WTC11 (cell line): Measurements from ENCODE around the gene ARID1A. TPM values are rescaled to one million over a fixed set of nuclear protein-coding genes. Genes with fewer than 3 reads are reported as not detected.

Source experiments
- ATAC-seq: fragments of 200-7000 bp; cut with Tn5 transposase; 2 replicates; pipeline ENCODE4 v1.10.0; 2021; ENCODE audit warnings: mild to moderate bottlenecking, moderate library complexity
- CTCF ChIA-PET: fragments of 300-600 bp; sonication (Branson Sonifier 250); formaldehyde crosslinking; loops from one replicate; lab custom pipeline; 2021; ENCODE audit warnings: antibody characterized with exemption; lab: Charles Lee
- POLR2A ChIA-PET: fragments of 350-600 bp; sonication (Branson Sonifier 250); formaldehyde crosslinking; loops from one replicate; lab custom pipeline; 2021; ENCODE audit warnings: antibody characterized with exemption; lab: Charles Lee
- DNase-seq: peaks from one replicate; pipeline ENCODE4 v3.0.0; 2021; ENCODE audit warnings: low spot score
- H3K27ac Mint-ChIP-seq: 2 replicates; pipeline ENCODE4 v1.8.0; 2021; ENCODE audit warnings: mixed read lengths
- H3K27me3 Mint-ChIP-seq: 2 replicates; pipeline ENCODE4 v1.8.0; 2021; ENCODE audit warnings: low read depth, mild to moderate bottlenecking, moderate library complexity, mixed read lengths
- H3K36me3 Mint-ChIP-seq: 2 replicates; pipeline ENCODE4 v1.8.0; 2021; ENCODE audit warnings: mixed read lengths
- H3K4me1 Mint-ChIP-seq: 2 replicates; pipeline ENCODE4 v1.8.0; 2022; ENCODE audit warnings: mixed read lengths
- H3K4me3 Mint-ChIP-seq: 2 replicates; pipeline ENCODE4 v1.8.0; 2021; ENCODE audit warnings: mild to moderate bottlenecking, moderate library complexity, mixed read lengths
- H3K9me3 Mint-ChIP-seq: 2 replicates; pipeline ENCODE4 v1.8.0; 2021; ENCODE audit warnings: mixed read lengths
- ARID4B ChIP-seq: sonication (generic); formaldehyde crosslinking; IDR thresholded peaks from 2 replicates; pipeline ENCODE4 v1.8.0; 2023; ENCODE audit warnings: missing genetic modification reagents, mild to moderate bottlenecking, borderline replicate concordance
- CTCF ChIP-seq: fragments of 200-600 bp; IDR thresholded peaks from 2 replicates; pipeline ENCODE4 v1.8.0; 2022; ENCODE audit warnings: antibody characterized with exemption
- E2F5 ChIP-seq: sonication (generic); formaldehyde crosslinking; IDR thresholded peaks from 2 replicates; pipeline ENCODE4 v1.8.1; 2022; ENCODE audit warnings: mild to moderate bottlenecking, moderate library complexity, missing genetic modification reagents
- EMX1 ChIP-seq: fragments of 250-450 bp; sonication (Bioruptor Pico); IDR thresholded peaks from 2 replicates; pipeline ENCODE4 v1.8.0; 2021; ENCODE audit warnings: mild to moderate bottlenecking
- ERG ChIP-seq: fragments of 250-450 bp; sonication (Bioruptor Pico); IDR thresholded peaks from 2 replicates; pipeline ENCODE4 v1.8.0; 2021; ENCODE audit warnings: mild to moderate bottlenecking
- ETV6 ChIP-seq: sonication (generic); formaldehyde crosslinking; IDR thresholded peaks from 2 replicates; pipeline ENCODE4 v1.8.1; 2022; ENCODE audit warnings: mild to moderate bottlenecking, missing genetic modification reagents
- GABPB1 ChIP-seq: sonication (generic); formaldehyde crosslinking; IDR thresholded peaks from 2 replicates; pipeline ENCODE4 v1.8.1; 2023; ENCODE audit warnings: mild to moderate bottlenecking, missing genetic modification reagents
- JUN ChIP-seq: sonication (generic); formaldehyde crosslinking; IDR thresholded peaks from 2 replicates; pipeline ENCODE4 v1.8.0; 2023; ENCODE audit warnings: mild to moderate bottlenecking, missing genetic modification reagents
- MAX ChIP-seq: sonication (generic); formaldehyde crosslinking; IDR thresholded peaks from 2 replicates; pipeline ENCODE4 v1.8.0; 2022; ENCODE audit warnings: mild to moderate bottlenecking, missing genetic modification reagents
- NFATC4 ChIP-seq: fragments of 250-450 bp; sonication (Bioruptor Pico); IDR thresholded peaks from 2 replicates; pipeline ENCODE4 v1.9.0; 2021; ENCODE audit warnings: mild to moderate bottlenecking
- RELA ChIP-seq: sonication (generic); formaldehyde crosslinking; IDR thresholded peaks from 2 replicates; pipeline ENCODE4 v1.8.1; 2022; ENCODE audit warnings: missing genetic modification reagents, mild to moderate bottlenecking, borderline replicate concordance
- SP1 ChIP-seq: sonication (generic); formaldehyde crosslinking; conservative IDR thresholded peaks from 2 replicates; pipeline ENCODE4 v1.8.1; 2022; ENCODE audit warnings: missing genetic modification reagents
- STAT6 ChIP-seq: sonication (generic); formaldehyde crosslinking; conservative IDR thresholded peaks from 2 replicates; pipeline ENCODE4 v1.8.1; 2023; ENCODE audit warnings: mild to moderate bottlenecking, low read depth, missing genetic modification reagents, moderate library complexity
- TCF7 ChIP-seq: sonication (generic); formaldehyde crosslinking; IDR thresholded peaks from 2 replicates; pipeline ENCODE4 v1.8.0; 2022; ENCODE audit warnings: mild to moderate bottlenecking, low read depth, missing genetic modification reagents, moderate library complexity
- USF1 ChIP-seq: sonication (generic); formaldehyde crosslinking; IDR thresholded peaks from 2 replicates; pipeline ENCODE4 v1.8.0; 2022; ENCODE audit warnings: mild to moderate bottlenecking, missing genetic modification reagents
- ZBTB21 ChIP-seq: sonication (generic); formaldehyde crosslinking; IDR thresholded peaks from 2 replicates; pipeline ENCODE4 v1.8.1; 2023; ENCODE audit warnings: mild to moderate bottlenecking, missing genetic modification reagents, borderline replicate concordance
- ZNF232 ChIP-seq: sonication (generic); formaldehyde crosslinking; IDR thresholded peaks from 2 replicates; pipeline ENCODE4 v1.8.0; 2022; ENCODE audit warnings: mild to moderate bottlenecking, missing genetic modification reagents
- ZNF263 ChIP-seq: sonication (generic); formaldehyde crosslinking; IDR thresholded peaks from 2 replicates; pipeline ENCODE4 v1.8.1; 2022; ENCODE audit warnings: low read depth, mild to moderate bottlenecking, moderate library complexity, missing genetic modification reagents
- ZNF317 ChIP-seq: sonication (generic); formaldehyde crosslinking; IDR thresholded peaks from 2 replicates; pipeline ENCODE4 v1.8.1; 2023; ENCODE audit warnings: low read depth, mild to moderate bottlenecking, moderate library complexity, missing genetic modification reagents, borderline replicate concordance
- ZNF396 ChIP-seq: fragments of 250-450 bp; sonication (Bioruptor Pico); IDR thresholded peaks from 2 replicates; pipeline ENCODE4 v1.8.0; 2021; ENCODE audit warnings: mild to moderate bottlenecking, moderate library complexity, borderline replicate concordance
- ZNF416 ChIP-seq: fragments of 250-450 bp; sonication (Bioruptor Pico); IDR thresholded peaks from 2 replicates; pipeline ENCODE4 v1.9.0; 2021; ENCODE audit warnings: mild to moderate bottlenecking, inconsistent platforms
- ZNF423 ChIP-seq: fragments of 250-450 bp; sonication (Bioruptor Pico); IDR thresholded peaks from 2 replicates; pipeline ENCODE4 v2.1.2; 2022; ENCODE audit warnings: mild to moderate bottlenecking, moderate library complexity
- ZSCAN18 ChIP-seq: fragments of 250-450 bp; sonication (Bioruptor Pico); IDR thresholded peaks from 2 replicates; pipeline ENCODE4 v2.1.2; 2022; ENCODE audit warnings: mild to moderate bottlenecking, moderate library complexity
- total RNA-seq: library from RNA; stranded (reverse); gene quantifications from 3 replicates; pipeline ENCODE4 v1.2.3, GENCODE V29; 2021

The ARID1A gene
- total RNA-seq, 1 experiment from 2014 or later: 98.0 TPM

GRCh38 chr1:26784023-26784871 is 88.4 kb downstream of the ARID1A start:
- DNase-seq (peak; percentile 35), ATAC-seq (peak; percentile 17)
- Mint-ChIP-seq H3K9me3 (no peaks in the 10 kb centered on the region), H3K27ac (peak overlapping the region; percentile 91), H3K4me1 (peaks cover 55% of the 10 kb centered on the region), H3K27me3 (no peaks in the 10 kb centered on the region; the same call in 1 of the 2 replicates), H3K4me3 (no peak overlapping the region), H3K36me3 (peaks cover 25% of the 10 kb centered on the region)
- ChIA-PET CTCF (interaction anchor here (1.0 to 1.3 kb wide), 4 partner anchors 25 to 186 kb away, joined by 3 to 4 read pairs (median 4); no protein-coding TSS in a partner anchor), POLR2A (interaction anchor here (1.2 to 1.4 kb wide), 3 partner anchors 42 to 180 kb away, joined by 4 to 5 read pairs (median 4); no protein-coding TSS in a partner anchor)
- no peak for TF ChIP-seq JUN (CRISPR knock-in tag)
- no peak for TF ChIP-seq MAX
- no peak for TF ChIP-seq ZSCAN18
- TF ChIP-seq ZNF232 (CRISPR knock-in tag): no peak
- no peak for TF ChIP-seq E2F5 (CRISPR knock-in tag)
- no peak for TF ChIP-seq ZNF263
- TF ChIP-seq NFATC4 (CRISPR knock-in tag): no peak
- no peak for TF ChIP-seq CTCF
- TF ChIP-seq EMX1: 0 out of 2 replicates have a peak, but pooled peaks have one; percentile 43
- no peak for TF ChIP-seq ZNF317 (CRISPR knock-in tag)
- no peak for TF ChIP-seq ZBTB21 (CRISPR knock-in tag)
- TF ChIP-seq ZNF423 (CRISPR knock-in tag): no peak
- TF ChIP-seq ARID4B (CRISPR knock-in tag): no peak
- no peak for TF ChIP-seq TCF7
- TF ChIP-seq ZNF416: no peak
- TF ChIP-seq ERG (CRISPR knock-in tag): no peak
- TF ChIP-seq ZNF396: no peak
- no peak for TF ChIP-seq USF1 (CRISPR knock-in tag)
- TF ChIP-seq STAT6 (CRISPR knock-in tag): no peak
- 0 out of 2 replicates have a peak, but pooled peaks have one; percentile 12 for TF ChIP-seq GABPB1 (CRISPR knock-in tag)
- TF ChIP-seq SP1 (CRISPR knock-in tag): no peak
- no peak for TF ChIP-seq RELA
- 0 out of 2 replicates have a peak, but pooled peaks have one; percentile 46 for TF ChIP-seq ETV6 (CRISPR knock-in tag)
